Right atrium auricular region (tissue), 2 donors: ENCODE results near the gene SPG11. TPM values are rescaled to one million over a fixed set of nuclear protein-coding genes. Genes with fewer than 3 reads are reported as not detected.

Experiments used
- total RNA-seq, 2 donors: library from RNA; depleted of rRNA; stranded (reverse); fragments of >200 nt; gene quantifications; one replicate each; pipeline ENCODE4 v1.1.0, GENCODE V29; 2016

Gene SPG11
- total RNA-seq, 2 donors from 2014 or later: 34.2 to 40.1 TPM

Other genes with a start within 250 kb of the SPG11 start
- gene CTDSPL2, start 236.0 kb downstream of the SPG11 start, total RNA-seq: 10 to 100 TPM; 22.5 to 32.9 TPM
- gene EIF3J, start 126.5 kb downstream of the SPG11 start, total RNA-seq: 10 to 100 TPM; 27.2 to 34.5 TPM
- 1 to 10 TPM in 1 of 2 donors, under 1 TPM in 1; 0.75 to 4.5 TPM for gene PATL2, start 47.7 kb upstream of the SPG11 start, total RNA-seq
- 1,000 to 10,000 TPM; 1,354 to 2,259 TPM for gene B2M, start 47.9 kb upstream of the SPG11 start, total RNA-seq
- 10 to 100 TPM; 28.9 to 55.1 TPM for gene TRIM69, start 72.9 kb upstream of the SPG11 start, total RNA-seq